ENCODE results near the gene AVP. TPM values are rescaled to one million over a fixed set of nuclear protein-coding genes. Genes with fewer than 3 reads are reported as not detected.
"Not testable (repeated sequence)": the region's sequence is repeated elsewhere in the genome, so short reads cannot be mapped to it uniquely, and the experiment has no call there.

Gene AVP
- total RNA-seq, 2 experiments from 2014 or later: not detected

DNA sequence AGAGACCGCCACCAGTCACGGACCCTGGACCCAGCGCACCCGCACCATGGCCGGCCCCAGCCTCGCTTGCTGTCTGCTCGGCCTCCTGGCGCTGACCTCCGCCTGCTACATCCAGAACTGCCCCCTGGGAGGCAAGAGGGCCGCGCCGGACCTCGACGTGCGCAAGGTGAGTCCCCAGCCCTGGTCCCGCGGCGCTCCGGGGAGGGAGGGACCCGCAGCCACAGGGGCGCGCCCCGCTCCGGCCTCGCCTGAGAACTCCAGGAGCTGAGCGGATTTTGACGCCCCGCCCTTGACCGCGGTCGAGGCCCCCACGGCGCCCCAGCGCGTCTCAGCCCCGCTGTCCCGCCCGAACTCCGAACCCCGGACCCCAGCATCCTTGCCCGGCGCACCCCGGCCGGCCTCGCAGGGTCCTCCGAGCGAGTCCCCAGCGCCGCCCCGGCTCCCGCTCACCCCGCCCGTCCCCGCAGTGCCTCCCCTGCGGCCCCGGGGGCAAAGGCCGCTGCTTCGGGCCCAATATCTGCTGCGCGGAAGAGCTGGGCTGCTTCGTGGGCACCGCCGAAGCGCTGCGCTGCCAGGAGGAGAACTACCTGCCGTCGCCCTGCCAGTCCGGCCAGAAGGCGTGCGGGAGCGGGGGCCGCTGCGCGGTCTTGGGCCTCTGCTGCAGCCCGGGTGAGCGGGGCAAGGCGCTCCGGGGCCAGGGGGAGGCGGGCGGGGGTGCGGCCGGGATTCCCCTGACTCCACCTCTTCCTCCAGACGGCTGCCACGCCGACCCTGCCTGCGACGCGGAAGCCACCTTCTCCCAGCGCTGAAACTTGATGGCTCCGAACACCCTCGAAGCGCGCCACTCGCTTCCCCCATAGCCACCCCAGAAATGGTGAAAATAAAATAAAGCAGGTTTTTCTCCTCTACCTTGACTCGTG lies 12.7 kb downstream of the AVP start, which contains the start of gene OXT:
Gene OXT, plus strand, starts transcription at position 11 of the 920 bp plus-strand sequence. Its CDS starts 36 bp downstream, at position 47.
- H3K27me3 Mint-ChIP-seq: peaks cover 18% of the 10 kb centered on the region
- peak within 1 kb of the TSS; percentile 76 for H3K4me3 Mint-ChIP-seq
- peak within 1 kb of the TSS; percentile 45 for H3K27ac Mint-ChIP-seq
- peaks cover 17% of the 10 kb centered on the region for H3K4me1 Mint-ChIP-seq
- POLR2A ChIA-PET: interaction anchor here (1.0 to 1.1 kb wide), 2 partner anchors 21 to 199 kb away, joined by 3 read pairs; partner anchors contain the start of gene PTPRA
- ATAC-seq (ENCODE audit: low read depth) (peak; percentile 76), DNase-seq (peak; percentile 70)
- H3K36me3 Mint-ChIP-seq: no peaks in the 10 kb centered on the region
- H3K9me3 Mint-ChIP-seq: no peaks in the 10 kb centered on the region

DNA sequence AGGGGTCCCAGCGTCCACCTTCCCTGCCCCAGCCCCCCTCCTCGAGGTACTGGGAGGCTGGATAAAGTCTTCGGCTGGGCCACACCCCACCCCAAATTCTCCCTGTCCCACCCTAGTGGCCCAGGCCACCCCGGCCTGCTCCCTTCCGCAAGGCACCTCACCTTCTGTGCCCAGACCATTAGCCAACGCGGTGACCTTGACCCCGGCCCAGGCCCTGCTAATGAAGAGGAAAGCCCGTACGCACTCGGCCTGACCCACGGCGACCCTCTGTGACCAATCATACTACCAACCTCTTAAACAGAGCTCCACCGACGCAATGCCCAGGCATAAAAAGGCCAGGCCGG lies 13.3 kb downstream of the AVP start:
- ATAC-seq (ENCODE audit: low read depth): no peak
- Mint-ChIP-seq H3K4me3 (peak overlapping the region; percentile 25), H3K4me1 (peaks cover 15% of the 10 kb centered on the region), H3K27me3 (peaks cover 18% of the 10 kb centered on the region), H3K9me3 (no peaks in the 10 kb centered on the region), H3K36me3 (no peaks in the 10 kb centered on the region), H3K27ac (no peak overlapping the region)
- DNase-seq: no peak
- POLR2A ChIA-PET: interaction anchor here (1.1 kb wide), 1 partner anchor 198 kb away, joined by 3 read pairs; the partner anchor contains the start of gene PTPRA

DNA sequence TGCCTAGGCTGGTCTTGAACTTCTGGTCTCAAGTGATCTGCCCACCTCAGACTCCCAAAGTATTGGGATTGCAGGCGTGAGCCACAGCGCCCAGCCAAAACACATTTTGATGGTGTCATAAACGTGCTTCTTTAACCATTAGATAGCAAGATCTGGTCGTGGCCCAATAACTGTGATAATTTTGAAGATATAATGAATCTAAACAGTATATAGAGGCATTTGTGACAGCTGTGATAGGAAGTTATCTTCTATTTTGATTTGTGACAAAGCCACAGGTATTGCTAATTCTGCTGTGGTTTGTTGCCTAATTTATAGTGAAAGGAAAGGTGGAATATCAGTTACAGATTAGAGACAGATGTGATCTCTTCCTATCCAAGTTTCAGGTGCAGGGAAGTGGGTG lies 13.8 kb downstream of the AVP start:
- peak overlapping the region; percentile 40 for H3K4me3 Mint-ChIP-seq
- no peaks in the 10 kb centered on the region for H3K9me3 Mint-ChIP-seq
- no peak overlapping the region for H3K27ac Mint-ChIP-seq
- peaks cover 18% of the 10 kb centered on the region for H3K27me3 Mint-ChIP-seq
- POLR2A ChIA-PET: no interaction called here
- no peaks in the 10 kb centered on the region for H3K36me3 Mint-ChIP-seq
- DNase-seq (no peak), ATAC-seq (ENCODE audit: low read depth) (no peak)
- H3K4me1 Mint-ChIP-seq: peaks cover 15% of the 10 kb centered on the region

DNA sequence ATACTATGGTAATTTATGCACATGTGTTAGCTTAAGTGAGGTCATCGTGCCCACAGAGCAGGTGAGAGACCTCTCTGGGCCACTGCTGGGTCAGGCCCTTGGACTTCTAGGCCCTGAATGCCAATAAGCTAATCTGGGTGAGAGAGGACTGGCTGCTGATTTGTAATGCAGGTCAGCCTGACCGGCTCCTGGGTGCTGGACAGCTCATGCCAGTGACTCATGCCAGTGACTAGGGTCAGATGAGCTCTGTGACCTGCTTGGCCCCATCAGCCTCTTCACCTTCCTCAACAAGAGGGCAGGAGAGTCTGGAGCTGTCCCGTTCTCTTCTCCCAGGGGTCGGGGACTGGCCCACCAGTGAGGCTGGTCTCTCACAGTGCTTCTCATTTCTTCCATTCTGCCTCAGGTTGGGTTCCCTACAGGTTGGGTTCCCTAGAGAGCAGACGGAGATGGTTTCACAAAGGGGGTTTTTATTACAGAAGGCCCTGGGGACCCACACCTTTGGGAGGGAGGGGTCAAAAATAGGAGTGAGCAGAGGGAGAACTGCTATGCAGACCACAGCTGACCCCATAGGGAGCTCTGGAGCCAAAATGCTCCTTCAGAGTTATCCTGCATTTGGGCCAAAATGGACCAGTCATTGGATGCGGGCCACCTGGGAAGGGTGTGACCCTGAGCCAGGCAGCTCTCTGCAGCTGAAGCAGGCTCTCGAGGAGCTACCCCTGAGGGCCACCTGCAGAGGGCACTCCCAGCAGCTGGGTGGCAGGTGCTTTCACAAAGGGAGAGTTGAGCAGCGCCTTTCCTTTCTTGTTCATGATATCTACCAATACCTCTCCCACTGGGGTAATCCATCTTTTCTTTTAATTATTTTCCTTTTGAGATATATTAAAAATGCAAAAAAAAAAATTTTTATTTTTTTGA lies 15.3 kb downstream of the AVP start:
- H3K4me1 Mint-ChIP-seq: peaks cover 11% of the 10 kb centered on the region
- POLR2A ChIA-PET: interaction anchor here (0.5 to 1.1 kb wide), 3 partner anchors 88 to 877 kb away, joined by 3 to 5 read pairs (median 3); no protein-coding TSS in a partner anchor

DNA sequence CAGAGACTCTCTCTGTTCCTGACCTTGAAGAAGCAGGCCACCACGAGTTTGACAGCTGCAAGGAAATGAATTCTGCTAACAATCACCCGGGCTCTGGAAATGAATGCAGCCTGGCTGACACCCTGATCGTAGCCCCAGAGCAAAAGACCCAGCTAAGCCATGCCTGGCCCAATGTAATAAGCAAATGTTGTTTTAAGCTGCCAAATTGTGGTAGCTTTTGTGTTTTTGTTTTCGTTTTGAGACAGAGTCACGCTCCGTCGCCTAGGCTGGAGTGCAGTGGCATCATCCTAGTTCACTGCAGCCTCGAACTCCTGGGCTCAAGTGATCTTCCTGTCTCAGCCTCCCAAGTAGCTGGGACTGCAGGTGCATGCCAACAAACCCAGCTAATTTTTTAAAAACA lies 16.4 kb downstream of the AVP start:
- DNase-seq (no peak), ATAC-seq (ENCODE audit: low read depth) (no peak)
- POLR2A ChIA-PET: no interaction called here
- no peaks in the 10 kb centered on the region for H3K9me3 Mint-ChIP-seq
- peaks cover 10% of the 10 kb centered on the region for H3K4me1 Mint-ChIP-seq
- H3K36me3 Mint-ChIP-seq: no peaks in the 10 kb centered on the region
- peaks cover 6% of the 10 kb centered on the region for H3K27me3 Mint-ChIP-seq
- no peak overlapping the region for H3K4me3 Mint-ChIP-seq
- H3K27ac Mint-ChIP-seq: no peak overlapping the region

More for the DNA sequence above, 15.3 kb downstream of the AVP start:
- ATAC-seq (ENCODE audit: low read depth) (peak; percentile 60), DNase-seq (no peak)
- no peaks in the 10 kb centered on the region for H3K36me3 Mint-ChIP-seq
- no peaks in the 10 kb centered on the region for H3K9me3 Mint-ChIP-seq
- H3K27ac Mint-ChIP-seq: no peak overlapping the region
- H3K4me3 Mint-ChIP-seq: no peak overlapping the region
- H3K27me3 Mint-ChIP-seq: peaks cover 9% of the 10 kb centered on the region

DNA sequence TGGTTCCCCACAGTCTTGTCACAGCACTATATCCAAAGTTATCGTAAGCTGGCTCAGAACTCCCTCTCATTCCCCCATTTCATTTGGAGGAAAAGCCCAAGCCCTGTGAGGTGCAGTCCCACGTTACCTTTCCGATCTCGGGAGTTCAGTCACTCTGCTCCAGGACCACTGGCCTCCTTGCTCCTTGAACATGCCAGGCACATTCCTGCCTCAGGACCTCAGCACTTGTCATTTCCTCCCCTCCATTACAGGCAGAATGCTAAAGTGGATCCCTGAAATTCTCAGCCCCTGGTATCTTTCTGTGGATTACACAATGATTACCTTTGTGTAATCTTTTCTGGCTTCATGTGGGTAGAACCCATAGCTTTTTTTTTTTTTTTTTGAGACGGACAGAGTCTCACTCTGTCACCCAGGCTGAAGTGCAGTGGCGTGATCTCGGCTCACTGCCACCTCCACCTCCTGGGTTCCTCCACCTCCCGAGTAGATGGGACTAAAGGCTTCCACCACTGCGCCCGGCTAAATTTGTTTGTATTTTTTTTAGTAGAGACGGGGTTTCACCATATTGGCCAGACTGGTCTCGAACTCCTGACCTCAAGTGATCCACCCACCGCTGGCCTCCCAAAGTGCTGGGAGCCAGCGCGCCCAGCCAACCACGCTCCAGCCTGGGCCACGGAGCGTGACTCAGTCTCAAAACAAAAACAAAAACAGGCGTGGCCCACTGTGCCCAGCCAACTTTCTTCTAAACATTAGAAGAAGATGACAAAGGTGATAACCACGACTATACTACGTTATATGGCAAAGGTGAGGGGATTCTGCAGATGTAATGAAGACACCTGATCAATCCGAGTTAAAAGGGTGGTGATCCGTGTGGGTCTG lies 17.1 kb downstream of the AVP start:
- no peak overlapping the region for H3K27ac Mint-ChIP-seq
- H3K9me3 Mint-ChIP-seq: no peaks in the 10 kb centered on the region
- ATAC-seq (ENCODE audit: low read depth) (no peak), DNase-seq (no peak)
- H3K27me3 Mint-ChIP-seq: peaks cover 2% of the 10 kb centered on the region
- H3K4me1 Mint-ChIP-seq: peaks cover 7% of the 10 kb centered on the region
- POLR2A ChIA-PET: no interaction called here
- no peak overlapping the region for H3K4me3 Mint-ChIP-seq
- no peaks in the 10 kb centered on the region for H3K36me3 Mint-ChIP-seq

DNA sequence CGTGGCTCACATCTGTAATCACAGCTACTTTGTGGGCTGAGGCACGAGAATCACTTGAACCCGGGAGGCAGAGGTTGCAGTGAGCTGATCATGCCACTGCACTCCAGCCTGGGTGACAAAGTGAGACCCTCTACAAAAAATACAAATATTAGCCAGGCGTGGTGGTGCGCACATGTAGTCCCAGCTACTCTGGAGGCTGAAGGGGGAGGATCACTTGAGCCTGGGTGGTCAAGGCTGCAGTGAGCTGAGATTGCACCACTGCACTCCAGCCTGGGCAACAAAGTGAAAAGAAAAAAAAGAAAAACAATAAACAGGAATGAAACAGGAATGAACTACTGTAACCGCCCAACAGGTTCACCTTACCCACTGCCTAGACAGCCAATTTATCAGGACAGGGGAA lies 20.4 kb downstream of the AVP start:
- ATAC-seq (ENCODE audit: low read depth); H3K9me3 Mint-ChIP-seq; H3K4me3 Mint-ChIP-seq; POLR2A ChIA-PET; H3K27me3 Mint-ChIP-seq; H3K4me1 Mint-ChIP-seq; DNase-seq; H3K36me3 Mint-ChIP-seq; H3K27ac Mint-ChIP-seq: not testable (repeated sequence)

GRCh38 chr20:3059489-3059888 lies 25.0 kb downstream of the AVP start:
- Mint-ChIP-seq H3K27me3 (no peaks in the 10 kb centered on the region), H3K4me1 (peaks cover 2% of the 10 kb centered on the region), H3K9me3 (no peaks in the 10 kb centered on the region), H3K27ac (no peak overlapping the region), H3K4me3 (no peak overlapping the region), H3K36me3 (no peaks in the 10 kb centered on the region)
- DNase-seq: no peak
- no peak for ATAC-seq (ENCODE audit: low read depth)
- POLR2A ChIA-PET: no interaction called here

GRCh38 chr20:3051385-3052019 lies 33.0 kb downstream of the AVP start:
- ATAC-seq (ENCODE audit: low read depth) (peak; percentile 41), DNase-seq (no peak)
- Mint-ChIP-seq H3K27me3 (no peaks in the 10 kb centered on the region), H3K4me3 (no peak overlapping the region), H3K9me3 (no peaks in the 10 kb centered on the region), H3K4me1 (peaks cover 20% of the 10 kb centered on the region), H3K36me3 (peaks cover 10% of the 10 kb centered on the region), H3K27ac (no peak overlapping the region)
- POLR2A ChIA-PET: no interaction called here

DNA sequence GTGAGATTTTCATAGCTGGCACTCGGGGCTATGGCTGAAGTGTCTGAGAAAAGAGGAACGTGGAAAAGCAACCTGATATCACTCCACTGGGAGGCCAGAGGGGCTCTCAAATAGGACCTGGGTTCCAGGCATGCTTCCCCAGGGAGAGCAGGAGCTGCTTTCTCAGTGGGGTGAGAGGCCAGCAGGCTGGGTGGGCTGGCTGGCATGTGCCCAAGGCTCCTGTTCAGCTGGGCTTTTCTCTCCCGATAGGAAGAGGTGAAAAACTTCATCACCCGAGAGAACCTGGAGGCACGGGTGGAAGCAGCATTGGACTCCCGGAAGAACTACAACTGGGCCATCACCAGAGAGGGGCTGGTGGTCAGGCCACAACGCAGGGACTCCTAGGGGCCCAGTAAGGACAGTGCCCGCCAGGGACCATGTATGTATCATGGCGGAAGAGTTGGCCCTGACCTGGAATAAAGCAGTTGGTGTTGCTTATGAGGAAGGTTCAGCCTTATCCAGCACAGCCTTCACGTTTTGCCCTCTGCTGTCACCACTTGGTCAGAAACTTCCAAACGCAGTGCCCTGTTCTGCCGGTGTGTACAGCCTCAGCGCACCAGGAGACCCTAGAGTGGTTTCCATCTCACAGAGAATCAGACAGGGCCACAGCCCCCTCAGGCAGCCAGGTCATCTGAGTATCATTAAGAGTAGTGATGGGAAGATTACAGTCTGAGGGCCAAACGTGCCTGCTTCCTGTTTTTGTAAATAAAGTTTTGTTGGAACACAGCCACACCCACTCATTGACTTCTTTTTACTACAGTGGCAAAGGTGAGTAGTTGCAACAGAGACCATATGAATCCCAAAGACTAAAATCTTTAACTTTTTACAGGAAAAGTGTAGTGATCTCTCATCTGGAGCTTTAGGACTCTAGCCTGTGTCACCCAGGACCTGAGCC lies 36.8 kb downstream of the AVP start:
- POLR2A ChIA-PET: no interaction called here
- H3K9me3 Mint-ChIP-seq: no peaks in the 10 kb centered on the region
- peaks cover 10% of the 10 kb centered on the region for H3K36me3 Mint-ChIP-seq
- ATAC-seq (ENCODE audit: low read depth) (no peak), DNase-seq (no peak)
- no peaks in the 10 kb centered on the region for H3K27me3 Mint-ChIP-seq
- H3K4me1 Mint-ChIP-seq: peaks cover 23% of the 10 kb centered on the region
- H3K27ac Mint-ChIP-seq: no peak overlapping the region
- peak overlapping the region; percentile 91 for H3K4me3 Mint-ChIP-seq

GRCh38 chr20:3046677-3047462 lies 37.7 kb downstream of the AVP start:
- Mint-ChIP-seq H3K27ac (peak overlapping the region; percentile 67), H3K36me3 (peaks cover 10% of the 10 kb centered on the region), H3K27me3 (no peaks in the 10 kb centered on the region), H3K9me3 (no peaks in the 10 kb centered on the region), H3K4me1 (peaks cover 22% of the 10 kb centered on the region), H3K4me3 (peak overlapping the region; percentile 91)
- POLR2A ChIA-PET: interaction anchor here (0.6 kb wide), 1 partner anchor 32 kb away, joined by 3 read pairs; no protein-coding TSS in a partner anchor
- ATAC-seq (ENCODE audit: low read depth) (no peak), DNase-seq (no peak)

All from activated naive CD8-positive, alpha-beta T cell treated with anti-CD3 and anti-CD28 coated beads, Interleukin-2, amount 10 ng/mL, durations not matched to agents 7 days and 5 days (primary cell).